HK-2 (cell line): ENCODE results near the gene MYO1A.

Experiments used
- DNase-seq: peaks from one replicate; pipeline ENCODE4 v3.0.0-alpha.2; 2018; ENCODE audit not compliant: unreplicated experiment

Gene MYO1A

DNA sequence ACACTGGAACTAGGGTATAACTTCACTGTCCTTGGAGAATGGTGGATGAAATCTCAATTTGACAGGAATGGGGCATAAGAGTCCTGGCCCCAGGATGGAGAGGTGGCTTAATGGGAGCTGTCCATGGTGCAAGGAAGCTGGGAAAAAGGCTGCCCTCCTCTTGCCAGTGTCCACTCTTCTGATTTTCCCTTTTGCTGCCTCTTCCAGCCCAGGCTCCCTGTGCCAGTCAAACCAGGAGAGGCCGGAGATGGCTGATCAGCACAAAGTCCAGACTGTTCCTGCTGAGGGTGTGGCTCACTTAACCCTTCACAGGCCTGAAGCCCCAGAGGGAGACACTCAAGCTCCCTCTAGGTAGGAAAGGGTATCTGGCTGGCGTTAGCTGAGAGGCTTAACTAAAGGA, at the start of gene MYO1A:
Gene MYO1A (minus strand): TSS at position 240 of the 400 bp plus-strand sequence. CDS start 1,806 bp downstream, outside the sequence.
- no peak for DNase-seq

- DNase-seq, result no peak
Observed at GRCh38 chr12:57099047-57099714, 49.3 kb upstream of the MYO1A start.

DNA sequence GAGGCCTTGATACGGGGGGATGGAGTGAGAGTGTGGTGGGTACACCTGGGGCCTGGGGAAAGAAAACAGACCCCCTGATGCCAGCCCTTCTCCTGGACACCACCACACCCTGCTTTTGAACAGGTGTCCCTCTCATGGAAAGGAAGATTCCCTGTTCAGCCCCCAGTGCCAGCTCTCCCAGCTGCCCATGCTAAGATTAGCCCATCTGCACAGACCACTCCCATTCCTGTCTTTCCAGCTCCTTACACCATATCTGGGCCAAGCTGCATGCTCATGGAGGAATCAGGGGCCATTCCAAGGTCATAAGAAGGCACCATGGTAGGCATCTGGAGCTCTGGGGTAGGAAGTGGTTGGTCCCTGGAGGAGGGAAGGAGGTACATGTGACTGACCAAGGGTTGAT, 48.6 kb upstream of the MYO1A start:
- no peak for DNase-seq

DNA sequence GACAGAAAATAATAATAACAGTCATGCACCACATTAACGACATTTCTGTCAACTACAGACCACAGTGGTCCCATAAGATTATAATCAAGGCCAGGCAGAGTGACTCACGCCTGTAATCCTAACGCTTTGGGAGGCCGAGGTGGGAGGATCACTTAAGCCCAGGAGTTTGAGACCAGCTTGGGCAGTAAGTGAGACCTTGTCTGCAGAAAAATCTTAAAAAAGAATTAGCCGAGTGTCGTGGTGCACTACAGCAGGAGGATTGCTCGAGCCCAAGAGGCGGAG, 47.6 kb upstream of the MYO1A start:
- DNase-seq, result no peak

GRCh38 chr12:57096748-57097553, 47.0 kb upstream of the MYO1A start:
- no peak for DNase-seq

DNA sequence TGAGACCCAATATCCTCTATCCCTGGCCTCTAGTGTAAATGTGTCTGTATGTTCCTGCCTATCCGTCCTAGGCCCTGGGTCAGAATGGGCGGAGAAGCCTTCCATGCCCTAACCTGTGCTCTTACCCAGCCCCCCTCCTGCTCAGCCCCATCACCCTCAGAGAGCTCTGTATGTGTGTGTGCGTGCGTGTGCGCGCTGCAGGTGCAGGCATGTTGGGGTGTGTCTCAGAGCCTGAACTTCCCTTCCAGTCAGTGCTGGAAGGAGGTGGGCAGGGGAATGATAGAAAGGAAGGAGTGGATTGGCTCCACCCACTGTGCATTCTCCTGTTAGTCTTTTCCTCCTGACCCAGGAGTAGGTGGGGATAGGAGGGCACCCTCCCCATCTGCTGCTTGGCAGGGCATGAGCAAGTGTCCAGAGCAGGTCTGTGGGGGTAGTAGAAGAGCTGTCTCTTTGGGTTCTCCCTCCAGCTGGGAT, 46.2 kb upstream of the MYO1A start:
- DNase-seq, result no peak

DNA sequence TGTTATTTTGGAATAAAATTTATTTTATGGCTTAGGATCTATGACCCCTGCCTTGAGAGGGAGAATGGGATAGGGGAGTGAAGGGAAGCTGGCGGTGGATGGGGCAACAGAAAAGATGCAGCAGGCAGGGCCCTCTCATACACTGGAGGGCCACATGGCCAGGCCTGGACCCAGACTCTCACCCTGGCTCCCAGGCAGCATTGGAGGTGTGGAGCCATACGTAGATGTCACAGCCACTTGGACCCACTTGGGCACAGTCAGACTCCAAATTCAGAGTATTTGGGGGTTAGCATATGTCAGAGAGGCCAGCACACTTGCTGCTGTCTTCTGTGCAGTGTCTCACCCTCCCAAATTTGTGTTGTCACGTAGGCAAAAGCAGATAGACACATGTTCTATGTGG, 45.5 kb upstream of the MYO1A start:
- no peak for DNase-seq

DNA sequence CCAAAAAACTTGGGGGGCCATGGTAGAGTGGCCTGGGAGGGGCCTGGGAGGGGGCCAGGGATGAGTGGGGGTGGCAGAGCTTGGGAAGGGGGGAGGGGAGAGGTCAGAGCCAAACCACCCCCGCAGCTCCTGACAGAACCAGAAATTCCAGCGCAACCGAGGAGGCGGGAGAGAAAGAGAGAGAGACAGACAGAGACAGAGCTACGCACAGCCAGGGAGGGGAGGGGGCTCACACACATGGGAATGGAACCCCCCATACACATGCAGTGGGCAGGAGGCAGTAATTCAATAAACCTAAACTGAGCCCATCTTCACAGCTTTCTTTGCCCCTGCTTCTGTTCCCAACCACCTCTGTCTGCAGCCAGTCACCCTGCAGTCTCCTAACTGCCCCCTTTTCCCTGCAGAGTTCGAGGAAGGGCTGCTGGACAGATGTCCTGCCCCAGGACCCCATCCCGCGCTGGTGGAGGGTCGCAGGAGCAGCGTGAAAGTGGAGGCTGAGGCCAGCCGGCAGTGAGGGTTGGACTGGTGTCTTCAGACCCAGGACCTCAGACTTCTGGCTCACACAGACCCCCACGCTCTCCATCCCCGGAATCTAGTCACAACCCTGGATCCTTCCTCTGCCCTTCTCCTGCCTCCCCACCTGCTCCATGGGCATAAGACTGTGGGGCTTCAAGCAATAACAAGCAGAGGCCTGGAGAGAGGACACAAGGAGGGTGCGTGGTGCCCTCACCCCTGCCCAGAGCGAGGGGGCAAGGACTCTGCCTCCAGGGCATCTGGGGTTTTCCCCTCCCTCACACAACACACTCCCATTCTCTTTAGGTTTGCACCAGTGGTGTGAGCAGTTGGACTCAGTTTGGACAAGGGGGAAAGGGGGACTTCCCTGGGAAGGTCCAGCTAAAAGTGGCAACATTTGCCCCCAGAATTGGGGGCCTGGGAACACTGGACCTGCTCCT, 44.6 kb upstream of the MYO1A start:
- DNase-seq, result no peak

GRCh38 chr12:57093415-57094207, 43.7 kb upstream of the MYO1A start:
- peak; percentile 56 for DNase-seq

DNA sequence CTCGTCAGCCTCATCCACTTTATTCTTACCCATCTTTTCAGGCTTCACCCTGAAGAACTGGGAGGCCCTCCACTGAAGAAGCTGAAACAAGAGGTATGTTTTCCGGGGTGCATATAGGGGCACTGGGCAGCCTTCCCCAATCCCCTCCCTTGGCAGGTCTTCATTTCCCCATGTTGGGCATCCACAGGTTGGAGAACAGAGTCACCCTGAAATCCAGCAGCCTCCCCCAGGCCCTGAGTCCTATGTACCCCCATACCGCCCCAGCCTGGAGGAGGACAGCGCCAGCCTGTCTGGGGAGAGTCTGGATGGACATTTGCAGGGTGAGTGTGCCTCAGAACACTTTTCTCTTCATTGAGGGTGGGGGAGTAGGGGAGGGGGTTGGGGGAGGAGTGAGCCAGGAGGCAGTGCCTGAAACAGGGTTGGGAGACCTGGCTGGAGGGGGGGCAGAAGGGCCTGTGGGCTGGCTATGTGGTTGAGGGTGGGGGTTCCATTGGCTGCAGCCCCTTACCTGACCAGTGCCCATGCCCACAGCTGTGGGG, 43.0 kb upstream of the MYO1A start:
- DNase-seq, result no peak

- DNase-seq, result no peak
Observed at GRCh38 chr12:57092529-57092862, 42.6 kb upstream of the MYO1A start.

DNA sequence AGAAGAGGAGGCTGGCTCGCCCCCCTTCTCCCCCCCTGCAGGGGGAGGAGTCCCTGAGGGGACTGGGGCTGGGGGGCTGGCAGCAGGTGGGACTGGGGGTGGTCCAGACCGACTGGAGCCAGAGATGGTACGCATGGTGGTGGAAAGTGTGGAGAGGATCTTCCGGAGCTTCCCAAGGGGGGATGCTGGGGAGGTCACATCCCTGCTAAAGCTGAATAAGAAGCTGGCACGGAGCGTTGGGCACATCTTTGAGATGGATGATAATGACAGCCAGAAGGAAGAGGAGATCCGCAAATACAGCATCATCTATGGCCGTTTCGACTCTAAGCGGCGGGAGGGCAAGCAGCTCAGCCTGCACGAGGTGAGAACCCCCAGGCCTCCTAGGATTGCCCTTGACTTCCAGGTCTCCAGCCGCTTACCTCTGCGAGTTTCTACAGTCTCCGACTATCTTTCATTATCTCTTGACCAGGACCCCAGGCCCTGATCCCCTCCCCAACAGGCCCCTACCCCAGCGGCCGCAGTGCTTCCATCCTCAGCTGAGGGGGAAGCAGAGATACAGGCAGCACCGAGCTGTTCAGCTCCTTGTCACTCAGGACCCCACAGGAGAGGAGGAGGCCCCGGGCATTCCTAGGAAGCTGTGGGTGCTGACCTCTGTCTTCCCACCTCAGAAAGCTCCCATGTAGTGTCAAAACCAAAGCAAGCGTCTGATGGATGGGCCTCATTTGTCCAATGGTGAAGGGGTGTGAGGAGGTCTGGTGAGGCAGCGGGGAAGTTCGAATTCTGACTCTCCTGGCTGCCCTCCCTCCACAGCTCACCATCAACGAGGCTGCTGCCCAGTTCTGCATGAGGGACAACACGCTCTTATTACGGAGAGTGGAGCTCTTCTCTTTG, 42.0 kb upstream of the MYO1A start:
- no peak for DNase-seq

- DNase-seq, result no peak
Observed at GRCh38 chr12:57090924-57091637, 41.2 kb upstream of the MYO1A start.

GRCh38 chr12:57090490-57090889, 40.6 kb upstream of the MYO1A start:
- DNase-seq, result no peak

- peak; percentile 84 for DNase-seq
Observed at GRCh38 chr12:57089271-57090245, 39.6 kb upstream of the MYO1A start.

DNA sequence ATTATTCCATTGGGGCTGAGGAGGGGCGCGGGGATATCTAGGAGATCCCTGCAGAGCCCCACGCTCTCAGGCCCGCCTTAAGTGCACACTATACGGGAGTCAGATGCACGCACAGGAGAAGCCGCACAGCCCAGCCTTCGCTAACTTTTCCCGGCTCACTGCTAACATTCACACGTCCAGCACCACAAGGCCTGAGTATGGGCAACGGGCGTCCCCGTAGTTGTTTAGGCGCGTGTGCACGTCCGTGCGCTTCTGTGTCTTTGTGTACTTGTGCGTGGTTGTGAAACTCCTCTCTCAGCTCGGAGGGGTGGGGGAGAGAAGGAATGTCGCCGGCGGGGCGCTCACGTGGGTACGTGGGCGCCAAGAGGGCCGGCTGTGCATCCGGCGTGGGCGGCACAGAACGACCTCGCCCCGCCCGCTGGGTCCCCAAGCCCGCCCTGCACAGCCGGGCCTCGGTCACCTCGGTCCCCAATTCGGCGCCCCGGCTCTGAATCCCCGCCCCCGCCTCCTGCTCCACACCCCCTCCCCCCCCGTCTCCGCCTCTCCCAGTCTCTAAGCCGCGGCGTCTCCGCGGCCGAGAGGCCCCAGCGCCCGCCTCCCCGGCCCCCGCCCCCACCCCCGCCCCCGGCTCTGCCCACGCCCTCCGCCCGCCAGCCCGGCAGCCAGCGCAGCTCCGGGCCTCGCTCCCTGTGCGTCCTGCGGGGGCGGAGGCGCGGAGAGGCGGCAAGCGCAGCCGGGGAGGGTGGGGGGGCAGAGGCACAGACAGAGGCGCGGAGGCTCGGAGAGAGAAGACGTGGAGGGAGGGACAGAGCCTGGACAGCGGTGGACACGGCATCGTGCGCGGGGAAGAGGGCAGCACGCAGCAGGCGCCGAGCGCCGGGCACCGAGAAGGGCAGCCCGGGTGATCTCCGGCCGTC, 38.7 kb upstream of the MYO1A start, which contains the start of gene NAB2:
Gene NAB2 (plus strand): TSS at position 761 of the 917 bp plus-strand sequence. CDS start 158 bp downstream, outside the sequence.
- DNase-seq, result peak; percentile 98

- DNase-seq, result peak; percentile 93
Observed at GRCh38 chr12:57087691-57088353, 37.9 kb upstream of the MYO1A start.
